Measurements from ENCODE around the gene HPD.
A peak's percentile ranks its signal among the peaks of the same experiment; 100 is the strongest.

HPD gene

GRCh38 chr12:121827351-121828099 is 31.1 kb downstream of the HPD start:
- no peak for DNase-seq

DNA sequence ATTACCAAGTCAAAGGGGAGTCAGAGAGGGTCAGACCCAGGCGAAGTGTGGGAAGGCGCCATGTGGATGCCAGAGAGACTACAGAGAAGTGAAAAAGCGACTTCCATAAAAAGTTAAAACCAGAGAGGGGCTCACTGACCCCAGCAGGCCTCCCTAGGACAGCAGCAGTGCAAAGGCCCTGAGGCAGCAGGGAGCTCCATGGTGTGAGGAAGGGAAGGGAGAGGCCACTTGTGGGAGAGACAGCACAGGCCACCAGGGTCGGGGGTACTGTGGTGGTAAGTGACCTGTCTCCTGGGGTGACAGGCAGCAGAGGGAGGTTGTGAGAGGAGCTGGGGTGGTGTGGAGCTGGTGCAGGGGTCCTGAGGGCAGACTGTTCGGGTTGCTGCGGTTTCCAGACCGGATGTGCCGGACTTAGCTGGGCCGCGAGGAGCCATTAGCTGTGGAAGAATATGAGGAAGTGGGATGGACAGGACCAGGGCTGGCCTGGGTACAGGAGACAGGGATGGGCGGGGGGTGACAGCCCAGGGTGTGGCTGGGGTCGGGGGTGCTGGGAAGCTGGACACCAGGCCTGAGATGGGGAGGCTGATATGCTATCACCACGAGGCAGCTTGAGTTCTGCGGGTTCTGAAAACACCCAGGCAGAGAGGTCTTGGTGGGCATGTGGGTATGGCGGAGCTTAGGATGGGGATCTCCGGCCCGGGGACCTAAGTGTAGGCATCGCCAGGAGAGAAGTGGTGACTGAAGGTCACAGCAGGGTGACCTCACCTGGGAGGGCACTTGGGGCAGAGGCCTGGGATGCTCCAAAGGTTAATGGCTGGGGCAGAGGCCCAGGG is 32.1 kb downstream of the HPD start:
- DNase-seq, result no peak

DNA sequence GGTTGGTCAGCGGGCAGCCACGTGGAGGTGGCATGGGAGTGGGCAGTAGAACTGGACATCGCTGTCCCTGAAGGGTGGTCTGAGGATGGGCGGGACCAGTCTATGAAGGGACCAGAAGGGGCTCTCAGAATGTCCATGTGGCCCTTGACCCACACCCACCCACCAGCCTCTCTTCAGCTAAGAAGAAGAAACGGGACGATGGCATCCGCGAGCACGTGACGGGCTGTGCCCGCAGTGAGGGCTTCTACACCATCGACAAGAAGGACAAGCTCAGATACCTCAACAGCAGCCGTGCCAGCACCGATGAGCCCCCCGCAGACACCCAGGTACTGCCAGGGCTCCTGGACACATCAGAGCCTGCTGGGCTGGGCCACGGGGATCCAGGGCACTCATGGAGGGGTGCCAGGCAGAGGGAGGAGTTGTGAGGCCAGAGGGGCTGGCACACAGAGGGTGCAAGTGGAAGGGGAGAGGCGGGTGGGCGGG is 33.6 kb downstream of the HPD start:
- DNase-seq, result no peak

GRCh38 chr12:121823727-121824115 is 34.9 kb downstream of the HPD start:
- no peak for DNase-seq

DNA sequence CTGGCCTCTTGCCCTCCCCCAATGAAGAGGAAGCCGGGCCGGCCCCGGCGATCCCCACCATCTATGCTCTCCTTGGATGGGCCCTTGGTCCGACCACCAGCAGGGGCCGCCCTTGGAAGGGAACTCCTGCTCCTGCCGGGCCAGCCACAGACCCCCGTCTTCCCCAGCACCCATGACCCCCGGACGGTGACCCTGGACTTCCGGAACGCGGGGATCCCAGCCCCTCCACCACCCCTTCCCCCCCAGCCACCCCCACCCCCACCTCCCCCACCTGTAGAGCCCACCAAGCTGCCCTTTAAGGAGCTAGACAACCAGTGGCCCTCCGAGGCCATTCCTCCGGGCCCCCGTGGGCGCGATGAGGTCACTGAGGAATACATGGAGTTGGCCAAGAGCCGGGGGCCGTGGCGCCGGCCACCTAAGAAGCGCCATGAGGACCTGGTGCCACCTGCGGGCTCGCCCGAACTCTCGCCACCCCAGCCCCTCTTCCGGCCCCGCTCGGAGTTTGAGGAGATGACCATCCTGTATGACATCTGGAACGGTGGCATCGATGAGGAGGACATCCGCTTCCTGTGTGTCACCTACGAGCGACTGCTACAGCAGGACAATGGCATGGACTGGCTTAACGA is 35.4 kb downstream of the HPD start:
- DNase-seq, result no peak

- DNase-seq, result no peak
Measured at GRCh38 chr12:121822393-121823100, 36.1 kb downstream of the HPD start.

DNA sequence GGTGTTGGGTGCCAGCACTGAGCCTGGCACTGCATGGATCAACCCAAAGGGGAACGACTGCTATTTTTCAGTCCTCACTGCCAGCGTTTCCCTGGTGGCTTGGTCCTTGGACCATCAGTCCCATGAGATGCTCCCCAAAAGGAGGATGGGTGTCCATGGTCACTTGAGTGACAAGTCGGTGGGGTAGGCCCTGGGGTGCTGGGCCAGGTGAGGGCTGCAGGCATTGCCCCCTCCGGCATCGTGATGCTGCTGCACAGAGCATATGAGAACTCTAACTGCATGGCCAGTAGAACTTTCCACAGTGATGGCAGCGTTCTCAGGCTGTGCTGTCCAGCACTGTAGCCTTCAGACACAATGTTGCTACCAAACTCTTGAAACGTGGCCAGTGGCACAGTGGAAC is 38.6 kb downstream of the HPD start:
- no peak for DNase-seq

DNA sequence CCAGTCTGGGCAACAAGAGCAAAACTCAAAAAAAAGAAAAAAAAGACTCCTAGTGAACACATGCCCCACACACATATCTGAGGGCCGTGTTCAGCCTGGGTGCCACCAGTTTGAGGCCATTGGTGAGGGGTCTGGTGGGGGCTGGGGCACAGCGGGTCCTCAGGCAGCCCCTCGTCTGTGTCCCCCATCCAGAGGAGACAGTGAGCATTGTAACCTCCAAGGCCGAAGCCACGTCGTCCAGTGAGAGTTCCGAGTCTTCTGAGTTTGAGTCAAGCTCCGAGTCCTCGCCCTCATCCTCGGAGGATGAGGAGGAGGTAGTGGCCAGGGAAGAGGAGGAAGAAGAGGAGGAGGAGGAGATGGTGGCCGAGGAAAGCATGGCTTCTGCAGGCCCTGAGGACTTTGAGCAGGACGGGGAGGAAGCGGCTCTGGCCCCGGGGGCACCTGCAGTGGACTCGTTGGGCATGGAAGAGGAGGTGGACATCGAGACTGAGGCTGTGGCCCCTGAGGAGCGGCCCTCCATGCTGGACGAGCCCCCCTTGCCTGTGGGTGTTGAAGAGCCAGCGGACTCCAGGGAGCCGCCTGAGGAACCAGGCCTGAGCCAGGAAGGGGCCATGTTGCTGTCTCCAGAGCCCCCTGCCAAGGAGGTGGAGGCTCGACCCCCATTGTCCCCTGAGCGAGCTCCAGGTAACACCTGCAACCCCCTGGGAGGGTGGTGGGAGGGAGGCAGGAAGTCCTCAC is 39.3 kb downstream of the HPD start:
- no peak for DNase-seq

DNA sequence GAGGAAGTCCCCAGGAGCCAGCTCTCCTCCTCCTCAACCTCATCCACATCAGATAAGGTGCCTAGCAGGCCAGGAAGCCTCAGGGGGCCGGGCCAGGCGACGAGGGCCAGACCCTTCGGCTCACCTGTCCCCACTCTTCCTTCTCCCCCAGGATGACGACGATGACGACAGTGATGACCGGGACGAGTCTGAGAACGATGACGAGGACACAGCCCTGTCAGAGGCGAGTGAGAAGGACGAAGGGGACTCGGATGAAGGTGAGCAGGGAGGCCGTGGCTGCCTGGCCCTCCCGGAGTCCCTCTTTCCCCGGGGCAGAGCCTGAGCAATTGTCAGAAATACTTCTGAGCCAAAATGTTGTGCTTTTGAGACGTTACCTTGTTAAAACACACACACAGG is 41.0 kb downstream of the HPD start:
- DNase-seq, result no peak

GRCh38 chr12:121816925-121817647 is 41.6 kb downstream of the HPD start:
- DNase-seq, result no peak

DNA sequence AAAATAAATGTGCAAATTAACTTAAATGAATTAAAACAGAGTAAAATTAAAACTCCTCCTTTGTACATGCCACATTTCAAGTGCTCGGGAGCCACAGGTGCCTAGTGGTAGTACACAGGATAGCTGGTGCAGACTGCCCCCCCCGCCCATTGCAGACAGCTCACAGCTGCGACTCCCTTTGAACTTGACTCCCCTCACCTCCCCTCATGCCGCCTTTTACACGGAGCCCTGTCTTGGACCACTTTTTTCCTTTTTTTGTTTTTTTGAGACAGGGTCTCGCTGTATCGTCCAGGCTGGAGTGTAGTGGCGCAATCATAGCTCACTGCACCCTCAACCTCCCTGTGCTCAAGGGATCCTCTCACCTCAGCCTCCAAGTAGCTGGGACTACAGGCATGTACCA is 43.4 kb downstream of the HPD start:
- no peak for DNase-seq

DNA sequence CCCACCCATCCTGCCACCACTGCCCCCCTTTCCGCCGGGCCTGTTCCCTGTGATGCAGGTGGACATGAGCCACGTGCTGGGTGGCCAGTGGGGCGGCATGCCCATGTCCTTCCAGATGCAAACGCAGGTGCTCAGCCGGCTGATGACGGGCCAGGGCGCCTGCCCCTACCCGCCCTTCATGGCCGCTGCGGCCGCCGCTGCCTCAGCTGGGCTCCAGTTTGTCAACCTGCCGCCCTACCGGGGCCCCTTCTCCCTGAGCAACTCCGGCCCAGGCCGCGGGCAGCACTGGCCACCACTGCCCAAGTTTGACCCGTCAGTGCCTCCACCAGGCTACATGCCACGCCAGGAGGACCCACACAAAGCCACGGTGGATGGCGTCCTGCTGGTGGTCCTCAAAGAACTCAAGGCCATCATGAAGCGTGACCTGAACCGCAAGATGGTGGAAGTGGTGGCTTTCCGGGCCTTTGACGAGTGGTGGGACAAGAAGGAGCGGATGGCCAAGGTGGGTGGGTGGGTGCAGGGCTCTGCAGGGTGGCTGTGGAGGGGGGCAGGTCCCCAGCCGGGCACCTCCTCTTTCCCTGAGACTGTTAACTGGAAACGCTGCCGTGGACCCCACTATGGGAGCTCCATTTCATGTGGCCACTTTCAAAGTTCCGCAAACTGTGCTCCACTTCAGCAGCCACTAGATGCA is 44.1 kb downstream of the HPD start:
- no peak for DNase-seq

DNA sequence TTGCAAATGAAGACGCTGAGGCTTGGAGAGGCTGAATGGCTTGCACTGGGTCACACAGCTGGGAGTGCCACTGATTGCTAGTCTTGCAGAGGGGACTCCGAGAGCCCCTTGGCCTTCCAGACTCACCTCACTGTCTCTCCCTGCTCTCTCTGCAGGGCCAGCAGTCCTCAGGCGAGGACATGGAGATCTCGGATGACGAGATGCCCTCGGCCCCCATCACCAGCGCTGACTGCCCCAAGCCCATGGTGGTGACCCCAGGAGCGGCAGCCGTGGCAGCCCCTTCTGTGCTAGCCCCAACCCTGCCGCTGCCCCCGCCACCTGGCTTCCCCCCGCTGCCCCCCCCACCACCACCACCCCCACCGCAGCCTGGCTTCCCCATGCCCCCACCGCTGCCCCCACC is 44.7 kb downstream of the HPD start:
- DNase-seq, result no peak

DNA sequence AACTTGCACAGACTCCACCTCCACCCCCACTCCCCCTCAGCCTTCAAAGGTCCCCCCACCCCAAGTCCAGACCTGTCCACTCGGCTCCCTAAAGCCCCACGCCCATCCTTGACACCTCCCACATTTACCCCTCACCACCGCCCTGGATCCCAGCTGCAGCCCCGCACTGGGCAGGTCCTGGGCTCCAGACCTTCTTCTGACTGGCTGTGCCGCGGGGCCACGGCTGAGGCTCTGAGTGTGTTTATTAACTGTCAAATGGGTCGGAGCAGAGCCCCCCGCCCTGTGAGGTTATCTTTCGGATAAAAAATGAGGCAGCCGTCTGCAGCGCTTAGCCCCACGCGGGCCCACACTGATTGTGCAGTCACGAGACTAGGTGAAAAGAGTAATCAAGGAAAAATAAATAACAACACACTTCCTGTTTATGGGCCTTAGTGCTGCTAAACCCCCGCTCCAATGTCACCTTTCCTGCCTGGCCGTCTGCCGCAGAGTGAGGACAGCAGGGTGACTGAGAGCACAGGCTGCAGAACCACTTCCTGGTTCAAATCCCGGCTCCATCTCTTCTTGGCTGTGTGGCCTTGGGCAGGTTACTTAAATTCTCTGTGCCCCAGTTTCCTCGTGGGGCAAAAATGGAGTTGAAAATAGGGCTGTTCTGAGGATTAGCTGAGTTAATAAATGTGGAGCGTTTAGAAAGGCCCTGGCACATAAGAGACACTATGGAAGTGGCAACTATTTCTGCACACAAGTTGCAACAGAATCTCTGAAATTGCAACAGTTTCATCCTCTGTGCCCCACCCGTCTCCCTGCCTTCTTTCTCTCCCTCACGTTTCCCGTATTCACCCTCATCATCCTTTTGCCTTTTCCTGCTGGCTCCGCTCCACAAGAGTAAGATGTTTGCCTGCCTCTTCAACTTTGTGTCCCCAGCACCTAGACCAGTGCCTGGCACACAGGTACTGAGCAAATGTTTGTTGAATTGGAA is 45.5 kb downstream of the HPD start:
- no peak for DNase-seq

GRCh38 chr12:121812320-121812871 is 46.3 kb downstream of the HPD start:
- DNase-seq, result peak in 1 of 2 donors; percentile 20

GRCh38 chr12:121811434-121812319 is 47.0 kb downstream of the HPD start:
- peak; percentile 59 to 72 for DNase-seq

GRCh38 chr12:121810833-121811433 is 47.7 kb downstream of the HPD start:
- no peak for DNase-seq
